Upper lobe of left lung (tissue), 6 donors: ENCODE measurements around the gene EVC2. TPM values are rescaled to one million over a fixed set of nuclear protein-coding genes. Genes with fewer than 3 reads are reported as not detected.

Experiments
- ATAC-seq, 2 donors: fragments of 200-7000 bp; cut with Tn5 transposase; one replicate each; pipeline ENCODE4 v1.9.1; 2022; ENCODE audit warnings: mild to moderate bottlenecking in 2 of 2, moderate library complexity in 2 of 2; ENCODE audit not compliant: low FRiP score in 2 of 2
- DNase-seq, 2 donors: peaks; one replicate each; pipeline ENCODE4 v3.0.0-alpha.2; 2019 to 2020
- H3K27ac ChIP-seq, 4 donors: fragments of 200-600 bp; sonication (generic); one replicate each; pipeline ENCODE4 v1.5.1; 2016 to 2019
- H3K27me3 ChIP-seq, 4 donors: fragments of 200-600 bp; sonication (generic); one replicate each; pipeline ENCODE4 v1.5.1; 2017 to 2019
- H3K36me3 ChIP-seq, 4 donors: fragments of 200-600 bp; sonication (generic); one replicate each; pipeline ENCODE4 v1.5.1; 2016 to 2019
- H3K4me1 ChIP-seq, 4 donors: fragments of 200-600 bp; sonication (generic); one replicate each; pipeline ENCODE4 v1.5.1; 2018 to 2019
- H3K4me3 ChIP-seq, 4 donors: fragments of 200-600 bp; sonication (generic); one replicate each; pipeline ENCODE4 v1.5.1; 2017 to 2019; ENCODE audit warnings: mild to moderate bottlenecking in 2 of 4, moderate library complexity in 1 of 4
- H3K9me3 ChIP-seq, 4 donors: fragments of 200-600 bp; sonication (generic); one replicate each; pipeline ENCODE4 v1.5.1; 2018 to 2019
- EP300 ChIP-seq, 4 donors: sonication (generic); formaldehyde crosslinking; IDR thresholded peaks; one replicate each; pipeline ENCODE4 v1.5.1; 2017; ENCODE audit warnings: antibody characterized with exemption in 4 of 4, control low read depth in 2 of 4
- POLR2A ChIP-seq, 4 donors: fragments of 450-650 bp; IDR thresholded peaks; one replicate each; pipeline ENCODE4 v1.5.1; 2016 to 2017; ENCODE audit warnings: antibody characterized with exemption in 4 of 4, mild to moderate bottlenecking in 2 of 4
- POLR2AphosphoS5 ChIP-seq, 2 donors: sonication (generic); formaldehyde crosslinking; IDR thresholded peaks; one replicate each; pipeline ENCODE4 v1.5.1; 2017; ENCODE audit warnings: antibody characterized with exemption in 2 of 2
- WGBS, 2 donors: methylation state at CpG; one replicate each; pipeline ENCODE4 v1.1.5; 2017 to 2018; 5-methylcytosine and 5-hydroxymethylcytosine counted together
- total RNA-seq, 6 donors: library from RNA; depleted of rRNA in 4 of 6; stranded (reverse); fragments of >200 nt in 4 of 6; gene quantifications; one replicate each; pipeline versions ENCODE4 v1.1.0 to v1.2.1, GENCODE V29; 2016 to 2021
- TF ChIP-seq, protein P1 (sequence below), 6 experiments: fragments of 450-650 bp in 4 of 6; fragments of 200-600 bp in 2 of 6; sonication (generic) in 2 of 6; IDR thresholded peaks; one replicate each; pipeline ENCODE4 v1.5.1; 2016 to 2019; ENCODE audit warnings: antibody characterized with exemption in 6 of 6
- donor health status: DM: no; HTN: no; CAD: no; lungs with moderate emphysema.
- donor health status: DM: no; HTN: yes; CAD: no; lungs with severe emphysema.

The EVC2 gene
- total RNA-seq, 6 donors from 2014 or later = 3.2 to 26.2 (median 5.6) TPM

GRCh38 chr4:5572751-5573150, 135.6 kb downstream of the EVC2 start:
- no peaks in the 10 kb centered on the region for H3K27me3 ChIP-seq
- 97 to 99% methylated on average over 5 of the region's 5 CpGs for WGBS, 2 donors
- no peak for DNase-seq
- no peaks in the 10 kb centered on the region for H3K4me1 ChIP-seq
- ATAC-seq = no peak
- peaks cover 0 to 35% (median 0%) of the 10 kb centered on the region in 4 donors for H3K36me3 ChIP-seq
- no peak overlapping the region for H3K4me3 ChIP-seq
- H3K9me3 ChIP-seq = no peaks in the 10 kb centered on the region
- no peak overlapping the region for H3K27ac ChIP-seq
- TF ChIP-seq, protein P1, sequence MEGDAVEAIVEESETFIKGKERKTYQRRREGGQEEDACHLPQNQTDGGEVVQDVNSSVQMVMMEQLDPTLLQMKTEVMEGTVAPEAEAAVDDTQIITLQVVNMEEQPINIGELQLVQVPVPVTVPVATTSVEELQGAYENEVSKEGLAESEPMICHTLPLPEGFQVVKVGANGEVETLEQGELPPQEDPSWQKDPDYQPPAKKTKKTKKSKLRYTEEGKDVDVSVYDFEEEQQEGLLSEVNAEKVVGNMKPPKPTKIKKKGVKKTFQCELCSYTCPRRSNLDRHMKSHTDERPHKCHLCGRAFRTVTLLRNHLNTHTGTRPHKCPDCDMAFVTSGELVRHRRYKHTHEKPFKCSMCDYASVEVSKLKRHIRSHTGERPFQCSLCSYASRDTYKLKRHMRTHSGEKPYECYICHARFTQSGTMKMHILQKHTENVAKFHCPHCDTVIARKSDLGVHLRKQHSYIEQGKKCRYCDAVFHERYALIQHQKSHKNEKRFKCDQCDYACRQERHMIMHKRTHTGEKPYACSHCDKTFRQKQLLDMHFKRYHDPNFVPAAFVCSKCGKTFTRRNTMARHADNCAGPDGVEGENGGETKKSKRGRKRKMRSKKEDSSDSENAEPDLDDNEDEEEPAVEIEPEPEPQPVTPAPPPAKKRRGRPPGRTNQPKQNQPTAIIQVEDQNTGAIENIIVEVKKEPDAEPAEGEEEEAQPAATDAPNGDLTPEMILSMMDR (IDR thresholded peaks at IDR 0.05) = no peak
- TF ChIP-seq EP300 (IDR thresholded peaks at IDR 0.05) = no peak

GRCh38 chr4:5572114-5572513, 136.2 kb downstream of the EVC2 start:
- DNase-seq (no peak), ATAC-seq (no peak)

DNA sequence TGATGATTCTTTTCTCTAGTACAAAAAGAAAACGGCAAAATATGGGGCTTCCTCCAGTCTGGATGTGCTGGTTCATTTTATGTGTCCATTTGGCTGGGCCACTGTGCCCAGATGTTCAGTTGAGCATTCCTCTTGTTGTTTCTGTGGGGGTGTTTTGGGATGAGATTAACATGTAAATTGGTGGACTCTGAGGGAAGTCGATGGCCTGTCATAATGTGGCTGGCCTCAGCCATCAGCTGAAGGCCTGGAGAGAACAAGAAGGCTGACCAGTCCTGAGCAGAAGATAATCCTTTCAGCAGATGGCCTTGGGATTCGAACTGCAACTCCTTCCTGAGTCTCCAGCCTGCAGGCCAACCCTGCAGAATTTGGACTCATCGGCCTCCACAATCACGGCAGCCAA, 136.7 kb downstream of the EVC2 start:
- Histone ChIP-seq H3K4me3 (no peak overlapping the region), H3K27ac (no peak overlapping the region), H3K4me1 (no peaks in the 10 kb centered on the region), H3K27me3 (no peaks in the 10 kb centered on the region), H3K36me3 (peaks cover 0 to 36% (median 0%) of the 10 kb centered on the region in 4 donors), H3K9me3 (no peaks in the 10 kb centered on the region)
- TF ChIP-seq EP300 (IDR thresholded peaks at IDR 0.05) (no peak), POLR2AphosphoS5 (IDR thresholded peaks at IDR 0.05) (no peak), POLR2A (IDR thresholded peaks at IDR 0.05) (no peak)
- TF ChIP-seq, protein P1 (IDR thresholded peaks at IDR 0.05) = no peak
- WGBS, 2 donors = 83 to 91% methylated on average over 5 of the region's 5 CpGs
- DNase-seq (no peak), ATAC-seq (no peak)

More at GRCh38 chr4:5572114-5572513, 136.2 kb downstream of the EVC2 start:
- Histone ChIP-seq H3K4me3 (no peak overlapping the region), H3K9me3 (no peaks in the 10 kb centered on the region), H3K27me3 (no peaks in the 10 kb centered on the region), H3K27ac (no peak overlapping the region), H3K36me3 (peaks cover 0 to 36% (median 0%) of the 10 kb centered on the region in 4 donors), H3K4me1 (no peaks in the 10 kb centered on the region)
- WGBS, 2 donors = 74 to 77% methylated on average over 2 of the region's 2 CpGs
- TF ChIP-seq, protein P1 (IDR thresholded peaks at IDR 0.05) = no peak
- TF ChIP-seq EP300 (IDR thresholded peaks at IDR 0.05) (no peak), POLR2AphosphoS5 (IDR thresholded peaks at IDR 0.05) (no peak)

DNA sequence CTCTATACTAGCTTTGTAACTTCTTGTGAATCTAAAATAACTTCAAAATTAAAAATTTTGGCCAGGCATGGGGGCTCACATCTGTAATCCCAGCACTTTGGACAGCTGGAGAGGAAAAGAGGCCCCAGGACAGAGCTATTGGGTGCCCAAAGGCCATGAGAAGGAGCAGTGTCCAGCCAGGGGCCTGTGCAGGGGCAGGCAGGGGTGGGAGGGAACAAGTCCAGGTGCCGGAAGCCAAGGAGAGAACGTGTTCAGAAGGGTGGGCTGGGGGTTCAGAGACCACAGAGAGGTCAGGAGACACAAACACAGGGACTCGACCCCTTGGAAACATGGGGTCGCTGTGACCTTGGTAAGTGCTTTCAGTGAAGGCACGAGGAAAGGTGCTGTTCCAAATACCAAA, 138.9 kb downstream of the EVC2 start:
- Histone ChIP-seq H3K4me3 (no peak overlapping the region), H3K36me3 (peaks cover 0 to 31% (median 4%) of the 10 kb centered on the region in 4 donors), H3K27ac (no peak overlapping the region), H3K9me3 (no peaks in the 10 kb centered on the region), H3K4me1 (no peaks in the 10 kb centered on the region), H3K27me3 (no peaks in the 10 kb centered on the region)
- DNase-seq = no peak
- TF ChIP-seq EP300 (IDR thresholded peaks at IDR 0.05) (no peak), POLR2A (IDR thresholded peaks at IDR 0.05) (no peak), POLR2AphosphoS5 (IDR thresholded peaks at IDR 0.05) (no peak)
- TF ChIP-seq, protein P1 (IDR thresholded peaks at IDR 0.05) = no peak
- ATAC-seq = no peak
- WGBS, 2 donors = 86 to 96% methylated on average over 5 of the region's 5 CpGs

GRCh38 chr4:5568931-5569330, 139.4 kb downstream of the EVC2 start:
- no peak overlapping the region for H3K27ac ChIP-seq
- H3K4me1 ChIP-seq = no peaks in the 10 kb centered on the region
- H3K27me3 ChIP-seq = no peaks in the 10 kb centered on the region
- WGBS, 2 donors = 92 to 97% methylated on average over 6 of the region's 6 CpGs
- DNase-seq (no peak), ATAC-seq (no peak)
- no peak overlapping the region for H3K4me3 ChIP-seq
- TF ChIP-seq, protein P1 (IDR thresholded peaks at IDR 0.05) = no peak
- TF ChIP-seq POLR2A (IDR thresholded peaks at IDR 0.05) (no peak), EP300 (IDR thresholded peaks at IDR 0.05) (no peak), POLR2AphosphoS5 (IDR thresholded peaks at IDR 0.05) (no peak)
- H3K36me3 ChIP-seq = peaks cover 0 to 26% (median 4%) of the 10 kb centered on the region in 4 donors
- H3K9me3 ChIP-seq = no peaks in the 10 kb centered on the region
